ENCODE results near the gene KNL1.

DNA sequence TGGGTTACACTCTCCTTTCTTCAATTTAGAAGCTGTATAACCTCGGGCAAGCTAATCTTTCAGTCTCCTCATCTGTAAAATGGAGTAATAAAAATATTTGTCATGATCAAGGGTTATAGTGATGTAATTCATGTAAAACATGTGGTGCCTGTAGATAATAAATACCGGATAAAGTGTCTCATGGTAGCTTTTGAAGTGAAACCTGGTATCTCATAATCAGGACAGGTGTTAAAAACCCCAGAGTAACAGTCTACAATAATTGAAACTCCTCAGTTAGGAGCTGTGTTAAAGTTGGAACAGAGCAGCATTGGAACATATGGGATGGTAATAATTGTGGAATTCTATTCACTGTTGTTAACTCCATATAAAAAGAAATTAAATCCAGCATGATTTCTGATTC is 884 bp upstream of the KNL1 start:
- TF ChIP-seq CTCF (IDR thresholded peaks at IDR 0.05): no peak
- no peak for TF ChIP-seq POLR2A (IDR thresholded peaks at IDR 0.05)
